ENCODE results near the gene SLC37A4.

- TF ChIP-seq POLR2AphosphoS5 (IDR thresholded peaks at IDR 0.05; ENCODE audit: low read depth, low read length) (no peak), POLR2A (IDR thresholded peaks at IDR 0.05; ENCODE audit: low read depth, low read length) (0 out of 2 replicates have a peak, but pooled peaks have one; percentile 20), TAF1 (IDR thresholded peaks at IDR 0.05; ENCODE audit: low read depth, low read length) (no peak), SPI1 (IDR thresholded peaks at IDR 0.05; ENCODE audit: low read depth, low read length) (no peak), PAX5 (IDR thresholded peaks at IDR 0.05; ENCODE audit: insufficient read depth, low read length, severe bottlenecking) (peak; percentile 46)
Observed at GRCh38 chr11:119030329-119031047, at the start of gene SLC37A4.
